ENCODE measurements around the gene KLF18.

- TF ChIP-seq, protein P1, sequence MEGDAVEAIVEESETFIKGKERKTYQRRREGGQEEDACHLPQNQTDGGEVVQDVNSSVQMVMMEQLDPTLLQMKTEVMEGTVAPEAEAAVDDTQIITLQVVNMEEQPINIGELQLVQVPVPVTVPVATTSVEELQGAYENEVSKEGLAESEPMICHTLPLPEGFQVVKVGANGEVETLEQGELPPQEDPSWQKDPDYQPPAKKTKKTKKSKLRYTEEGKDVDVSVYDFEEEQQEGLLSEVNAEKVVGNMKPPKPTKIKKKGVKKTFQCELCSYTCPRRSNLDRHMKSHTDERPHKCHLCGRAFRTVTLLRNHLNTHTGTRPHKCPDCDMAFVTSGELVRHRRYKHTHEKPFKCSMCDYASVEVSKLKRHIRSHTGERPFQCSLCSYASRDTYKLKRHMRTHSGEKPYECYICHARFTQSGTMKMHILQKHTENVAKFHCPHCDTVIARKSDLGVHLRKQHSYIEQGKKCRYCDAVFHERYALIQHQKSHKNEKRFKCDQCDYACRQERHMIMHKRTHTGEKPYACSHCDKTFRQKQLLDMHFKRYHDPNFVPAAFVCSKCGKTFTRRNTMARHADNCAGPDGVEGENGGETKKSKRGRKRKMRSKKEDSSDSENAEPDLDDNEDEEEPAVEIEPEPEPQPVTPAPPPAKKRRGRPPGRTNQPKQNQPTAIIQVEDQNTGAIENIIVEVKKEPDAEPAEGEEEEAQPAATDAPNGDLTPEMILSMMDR (IDR thresholded peaks at IDR 0.05): no peak
- TF ChIP-seq EP300 (IDR thresholded peaks at IDR 0.05): no peak
These were observed 5.3 kb upstream of the KLF18 start for GRCh38 chr1:44146536-44147361.

All from ovary (tissue), 3 donors.